GM23248 (cell line): Measurements from ENCODE around the gene LINGO4.

Source experiments
- EZH2 ChIP-seq: fragments of 200-600 bp; sonication (generic); IDR thresholded peaks from 2 replicates; pipeline ENCODE4 v1.6.1; 2018; ENCODE audit warnings: antibody characterized with exemption, mild to moderate bottlenecking; ENCODE audit not compliant: insufficient read depth, poor library complexity, severe bottlenecking
- EZH2phosphoT487 ChIP-seq: fragments of 200-600 bp; sonication (generic); IDR thresholded peaks from 2 replicates; pipeline ENCODE4 v1.6.1; 2018; ENCODE audit warnings: antibody characterized with exemption, moderate library complexity, mild to moderate bottlenecking, low read depth; ENCODE audit not compliant: insufficient read depth

- TF ChIP-seq EZH2 (no peak), EZH2phosphoT487 (no peak)
Measured at GRCh38 chr1:151829352-151830046, 24.3 kb upstream of the LINGO4 start.
